Osteoblast (primary cell): ENCODE data around the gene RBPMS2. TPM values are rescaled to one million over a fixed set of nuclear protein-coding genes. Genes with fewer than 3 reads are reported as not detected.

Source experiments
- DNase-seq: peaks from one replicate; pipeline ENCODE4 v3.0.0; 2011; ENCODE audit warnings: low spot score, mixed read lengths; ENCODE audit not compliant: insufficient read length; ENCODE audit errors: missing footprints
- H2AFZ ChIP-seq: 2 replicates; pipeline ENCODE4 v1.6.0; 2011; ENCODE audit warnings: mild to moderate bottlenecking, low read length
- H3K27ac ChIP-seq: 2 replicates; pipeline ENCODE4 v1.5.1; 2011; ENCODE audit warnings: mild to moderate bottlenecking, low read depth, low read length, moderate library complexity
- H3K27me3 ChIP-seq: 2 replicates; pipeline ENCODE4 v1.6.0; 2012; ENCODE audit warnings: mild to moderate bottlenecking, control low read depth, inconsistent platforms, low read length, moderate library complexity; ENCODE audit not compliant: insufficient read depth
- H3K36me3 ChIP-seq: 2 replicates; pipeline ENCODE4 v1.5.1; 2011; ENCODE audit warnings: mild to moderate bottlenecking, low read length, control low read depth, moderate library complexity; ENCODE audit not compliant: insufficient read depth
- H3K4me1 ChIP-seq: 2 replicates; pipeline ENCODE4 v1.5.1; 2011; ENCODE audit warnings: mild to moderate bottlenecking, low read length, control low read depth, moderate library complexity; ENCODE audit not compliant: insufficient read depth
- H3K4me2 ChIP-seq: 2 replicates; pipeline ENCODE4 v1.6.0; 2011; ENCODE audit warnings: mild to moderate bottlenecking, low read length; ENCODE audit not compliant: insufficient read depth
- H3K4me3 ChIP-seq: fragments of 200-600 bp; sonication (generic); 3 replicates; pipeline ENCODE4 v1.5.1; 2012; ENCODE audit warnings: mild to moderate bottlenecking, low read length, inconsistent platforms; ENCODE audit not compliant: insufficient read depth
- H3K79me2 ChIP-seq: 2 replicates; pipeline ENCODE4 v1.6.0; 2012; ENCODE audit warnings: mild to moderate bottlenecking, low read length, control low read depth, inconsistent platforms; ENCODE audit not compliant: insufficient read depth
- H3K9me3 ChIP-seq: 2 replicates; pipeline ENCODE4 v1.5.1; 2011; ENCODE audit warnings: low read depth, low read length, control low read depth
- H4K20me1 ChIP-seq: 2 replicates; pipeline ENCODE4 v1.6.0; 2012; ENCODE audit warnings: mild to moderate bottlenecking, low read length, control low read depth; ENCODE audit not compliant: insufficient read depth
- CTCF ChIP-seq: IDR thresholded peaks from 2 replicates; pipeline ENCODE4 v1.5.1; 2011; ENCODE audit warnings: mild to moderate bottlenecking, low read depth, low read length, moderate library complexity; ENCODE audit errors: extremely low read depth
- total RNA-seq: library from RNA; depleted of rRNA; stranded (reverse); fragments of >200 nt; gene quantifications from 2 replicates; pipeline ENCODE4 v1.2.3, GENCODE V29; 2012

RBPMS2 gene
- total RNA-seq, 1 donor, result not detected

GRCh38 chr15:64740311-64741170 is 34.8 kb downstream of the RBPMS2 start:
- Histone ChIP-seq H3K4me3 (no peak overlapping the region), H3K9me3 (no peaks in the 10 kb centered on the region), H3K79me2 (no peaks in the 10 kb centered on the region), H2AFZ (no peak overlapping the region), H3K27me3 (no peaks in the 10 kb centered on the region), H4K20me1 (no peaks in the 10 kb centered on the region), H3K36me3 (no peaks in the 10 kb centered on the region), H3K4me2 (no peak overlapping the region), H3K4me1 (no peaks in the 10 kb centered on the region), H3K27ac (no peak overlapping the region)
- DNase-seq, result peak; percentile 91
- peak; percentile 30 for TF ChIP-seq CTCF

- peak; percentile 51 for DNase-seq
- Histone ChIP-seq H3K9me3 (no peaks in the 10 kb centered on the region), H3K27me3 (no peaks in the 10 kb centered on the region), H3K27ac (no peak overlapping the region), H3K4me3 (no peak overlapping the region), H3K4me1 (no peaks in the 10 kb centered on the region), H2AFZ (no peak overlapping the region), H3K79me2 (no peaks in the 10 kb centered on the region), H3K36me3 (no peaks in the 10 kb centered on the region), H4K20me1 (no peaks in the 10 kb centered on the region), H3K4me2 (no peak overlapping the region)
- no peak for TF ChIP-seq CTCF
These were observed 35.7 kb downstream of the RBPMS2 start for GRCh38 chr15:64739577-64740143.

- Histone ChIP-seq H3K4me3 (no peak overlapping the region), H3K36me3 (no peaks in the 10 kb centered on the region), H3K4me1 (no peaks in the 10 kb centered on the region), H3K27ac (no peak overlapping the region), H3K79me2 (no peaks in the 10 kb centered on the region), H3K27me3 (no peaks in the 10 kb centered on the region), H3K9me3 (no peaks in the 10 kb centered on the region), H4K20me1 (no peaks in the 10 kb centered on the region), H3K4me2 (no peak overlapping the region), H2AFZ (no peak overlapping the region)
- peak; percentile 55 for DNase-seq
- no peak for TF ChIP-seq CTCF
These were observed 36.2 kb downstream of the RBPMS2 start for GRCh38 chr15:64739156-64739555.

GRCh38 chr15:64738226-64739095 is 36.9 kb downstream of the RBPMS2 start:
- Histone ChIP-seq H3K9me3 (no peaks in the 10 kb centered on the region), H3K4me1 (no peaks in the 10 kb centered on the region), H3K27me3 (no peaks in the 10 kb centered on the region), H3K36me3 (no peaks in the 10 kb centered on the region), H3K79me2 (no peaks in the 10 kb centered on the region), H2AFZ (no peak overlapping the region), H3K4me3 (no peak overlapping the region), H3K4me2 (no peak overlapping the region), H3K27ac (no peak overlapping the region), H4K20me1 (no peaks in the 10 kb centered on the region)
- TF ChIP-seq CTCF, result no peak
- DNase-seq, result peak; percentile 1
